Lower leg skin (tissue), 3 donors: Measurements from ENCODE around the gene KRT35.

Experiments
- POLR2A ChIP-seq, 2 donors: fragments of 450-650 bp; IDR thresholded peaks; one replicate each; pipeline ENCODE4 v1.6.1; 2016 to 2017; ENCODE audit warnings: antibody characterized with exemption in 2 of 2, mild to moderate bottlenecking in 1 of 2, moderate library complexity in 1 of 2
- TF ChIP-seq, protein P1 (sequence below), 3 donors: fragments of 450-650 bp; IDR thresholded peaks; one replicate each; pipeline ENCODE4 v1.5.1; 2016; ENCODE audit warnings: antibody characterized with exemption in 3 of 3, mild to moderate bottlenecking in 3 of 3, moderate library complexity in 2 of 3

DNA sequence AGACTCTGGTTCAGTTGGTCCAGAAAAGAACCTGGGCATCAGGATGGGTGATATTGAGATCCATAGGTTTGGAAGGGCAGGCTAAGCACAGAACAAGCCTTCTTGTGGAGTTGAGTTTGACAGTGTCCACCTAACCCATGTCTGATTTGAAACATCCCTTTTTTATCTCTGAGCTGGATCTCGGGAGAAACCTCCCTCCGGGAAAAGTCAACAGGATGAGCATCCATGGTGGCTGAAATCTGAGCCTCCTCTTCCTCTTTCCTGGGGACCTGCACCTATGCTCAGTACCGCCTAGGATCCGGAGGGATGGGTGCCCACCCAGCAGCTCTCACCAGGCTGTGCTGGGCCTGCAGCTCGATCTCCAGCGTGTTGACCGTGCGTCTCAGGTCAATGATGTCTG, 17.2 kb downstream of the KRT35 start:
- TF ChIP-seq, protein P1, sequence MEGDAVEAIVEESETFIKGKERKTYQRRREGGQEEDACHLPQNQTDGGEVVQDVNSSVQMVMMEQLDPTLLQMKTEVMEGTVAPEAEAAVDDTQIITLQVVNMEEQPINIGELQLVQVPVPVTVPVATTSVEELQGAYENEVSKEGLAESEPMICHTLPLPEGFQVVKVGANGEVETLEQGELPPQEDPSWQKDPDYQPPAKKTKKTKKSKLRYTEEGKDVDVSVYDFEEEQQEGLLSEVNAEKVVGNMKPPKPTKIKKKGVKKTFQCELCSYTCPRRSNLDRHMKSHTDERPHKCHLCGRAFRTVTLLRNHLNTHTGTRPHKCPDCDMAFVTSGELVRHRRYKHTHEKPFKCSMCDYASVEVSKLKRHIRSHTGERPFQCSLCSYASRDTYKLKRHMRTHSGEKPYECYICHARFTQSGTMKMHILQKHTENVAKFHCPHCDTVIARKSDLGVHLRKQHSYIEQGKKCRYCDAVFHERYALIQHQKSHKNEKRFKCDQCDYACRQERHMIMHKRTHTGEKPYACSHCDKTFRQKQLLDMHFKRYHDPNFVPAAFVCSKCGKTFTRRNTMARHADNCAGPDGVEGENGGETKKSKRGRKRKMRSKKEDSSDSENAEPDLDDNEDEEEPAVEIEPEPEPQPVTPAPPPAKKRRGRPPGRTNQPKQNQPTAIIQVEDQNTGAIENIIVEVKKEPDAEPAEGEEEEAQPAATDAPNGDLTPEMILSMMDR (IDR thresholded peaks at IDR 0.05): no peak
- no peak for TF ChIP-seq POLR2A (IDR thresholded peaks at IDR 0.05)
